ENCODE data around the gene GABRA5.

The GABRA5 gene

DNA sequence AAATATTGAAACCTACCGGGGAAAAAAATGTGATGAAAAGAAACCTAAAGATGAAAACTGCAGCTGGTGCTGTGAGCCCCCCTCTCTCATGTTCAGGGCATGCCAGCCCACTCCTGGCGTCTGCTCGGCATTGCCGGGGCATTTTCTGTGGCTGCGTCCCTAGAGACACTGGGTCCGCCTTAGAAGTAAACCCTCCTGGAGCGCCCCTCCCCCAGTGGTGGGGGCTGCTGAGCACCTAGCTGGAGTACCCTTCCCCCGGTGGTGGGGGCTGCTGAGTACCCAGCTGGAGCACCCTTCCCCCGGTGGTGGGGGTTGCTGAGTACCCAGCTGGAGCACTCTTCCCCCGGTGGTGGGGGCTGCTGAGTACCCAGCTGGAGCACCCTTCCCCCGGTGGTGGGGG, 24.5 kb upstream of the GABRA5 start:
- in situ Hi-C loops (cut with HindIII; ENCODE audit: low pct_ligation_motif_present, low sequenced_read_pairs): no loop called here
- Histone ChIP-seq H3K27me3 (replicated peaks) (no peaks in the 10 kb centered on the region), H3K36me3 (replicated peaks) (no peaks in the 10 kb centered on the region), H3K27ac (no peak overlapping the region), H3K4me3 (ENCODE audit: low read depth, low read length) (no peak overlapping the region)
- no peak for DNase-seq
- TF ChIP-seq, protein P1, sequence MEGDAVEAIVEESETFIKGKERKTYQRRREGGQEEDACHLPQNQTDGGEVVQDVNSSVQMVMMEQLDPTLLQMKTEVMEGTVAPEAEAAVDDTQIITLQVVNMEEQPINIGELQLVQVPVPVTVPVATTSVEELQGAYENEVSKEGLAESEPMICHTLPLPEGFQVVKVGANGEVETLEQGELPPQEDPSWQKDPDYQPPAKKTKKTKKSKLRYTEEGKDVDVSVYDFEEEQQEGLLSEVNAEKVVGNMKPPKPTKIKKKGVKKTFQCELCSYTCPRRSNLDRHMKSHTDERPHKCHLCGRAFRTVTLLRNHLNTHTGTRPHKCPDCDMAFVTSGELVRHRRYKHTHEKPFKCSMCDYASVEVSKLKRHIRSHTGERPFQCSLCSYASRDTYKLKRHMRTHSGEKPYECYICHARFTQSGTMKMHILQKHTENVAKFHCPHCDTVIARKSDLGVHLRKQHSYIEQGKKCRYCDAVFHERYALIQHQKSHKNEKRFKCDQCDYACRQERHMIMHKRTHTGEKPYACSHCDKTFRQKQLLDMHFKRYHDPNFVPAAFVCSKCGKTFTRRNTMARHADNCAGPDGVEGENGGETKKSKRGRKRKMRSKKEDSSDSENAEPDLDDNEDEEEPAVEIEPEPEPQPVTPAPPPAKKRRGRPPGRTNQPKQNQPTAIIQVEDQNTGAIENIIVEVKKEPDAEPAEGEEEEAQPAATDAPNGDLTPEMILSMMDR (IDR thresholded peaks at IDR 0.05; ENCODE audit: low read depth, low read length, missing control alignments): no peak

DNA sequence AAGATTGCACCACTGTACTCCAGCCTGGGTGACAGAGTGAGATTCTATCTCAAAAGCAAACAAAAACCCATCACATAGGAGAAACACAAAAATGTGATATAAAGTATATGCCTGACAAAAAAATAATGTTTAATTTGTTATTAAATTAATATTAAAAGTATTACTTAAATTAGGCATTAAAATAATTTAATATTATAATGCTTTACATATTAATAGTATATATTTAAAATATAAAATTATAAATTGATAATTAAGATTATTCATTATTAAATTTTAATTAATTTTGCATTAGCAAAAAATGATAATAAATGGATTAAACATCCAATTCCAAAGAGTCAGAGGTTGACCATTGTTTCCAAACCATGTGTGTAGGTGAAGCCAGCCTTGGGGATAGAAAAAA, 22.0 kb upstream of the GABRA5 start:
- DNase-seq: no peak
- no peak overlapping the region for H3K4me3 ChIP-seq (ENCODE audit: low read depth, low read length)
- H3K27ac ChIP-seq: no peak overlapping the region
- in situ Hi-C loops (cut with HindIII; ENCODE audit: low pct_ligation_motif_present, low sequenced_read_pairs): no loop called here
- TF ChIP-seq, protein P1 (IDR thresholded peaks at IDR 0.05; ENCODE audit: low read depth, low read length, missing control alignments): no peak
- H3K27me3 ChIP-seq (replicated peaks): no peaks in the 10 kb centered on the region
- H3K36me3 ChIP-seq (replicated peaks): no peaks in the 10 kb centered on the region

DNA sequence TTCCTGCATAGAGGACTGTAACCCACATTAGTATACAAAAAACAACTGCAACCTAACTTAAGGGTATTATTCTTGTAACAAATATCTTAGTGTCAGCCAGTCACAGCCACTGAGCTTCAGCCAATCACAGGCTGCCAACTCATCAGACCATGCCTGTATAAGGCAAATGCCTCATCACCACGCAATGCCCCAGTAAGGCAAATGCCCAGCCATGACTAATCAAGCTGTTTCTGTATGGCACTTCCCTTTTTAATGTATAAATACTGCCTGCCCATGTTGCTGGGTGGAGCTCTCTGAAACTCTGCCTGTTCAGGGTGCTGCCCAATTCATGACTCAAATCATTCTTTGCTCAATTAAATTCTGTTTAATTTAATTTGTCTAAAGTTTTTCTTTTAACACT, 18.4 kb upstream of the GABRA5 start:
- Histone ChIP-seq H3K27me3 (replicated peaks) (no peaks in the 10 kb centered on the region), H3K27ac (no peak overlapping the region), H3K4me3 (ENCODE audit: low read depth, low read length) (no peak overlapping the region), H3K36me3 (replicated peaks) (no peaks in the 10 kb centered on the region)
- TF ChIP-seq, protein P1 (IDR thresholded peaks at IDR 0.05; ENCODE audit: low read depth, low read length, missing control alignments): no peak
- DNase-seq: no peak
- in situ Hi-C loops (cut with HindIII; ENCODE audit: low pct_ligation_motif_present, low sequenced_read_pairs): no loop called here

DNA sequence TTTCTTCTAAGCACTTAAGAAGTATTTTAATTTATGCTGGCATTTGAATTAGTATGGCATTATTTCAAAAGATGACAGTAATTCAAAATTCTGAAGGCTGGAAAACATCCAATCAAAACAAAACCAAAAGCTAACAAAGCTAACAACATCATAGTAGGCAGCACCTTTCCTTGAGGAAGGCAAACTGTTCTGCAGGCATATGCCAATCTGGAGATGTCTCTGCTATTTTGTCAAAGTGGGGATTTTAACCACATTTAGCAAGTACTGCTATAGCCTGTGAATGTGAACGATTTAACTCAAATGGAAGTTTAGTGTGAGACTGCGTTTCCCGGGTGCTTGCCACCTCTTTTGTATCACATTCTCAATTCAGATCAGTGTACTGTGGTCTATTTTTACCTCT, 16.7 kb upstream of the GABRA5 start:
- Histone ChIP-seq H3K27ac (no peak overlapping the region), H3K27me3 (replicated peaks) (no peaks in the 10 kb centered on the region), H3K4me3 (ENCODE audit: low read depth, low read length) (no peak overlapping the region), H3K36me3 (replicated peaks) (no peaks in the 10 kb centered on the region)
- no peak for DNase-seq
- in situ Hi-C loops (cut with HindIII; ENCODE audit: low pct_ligation_motif_present, low sequenced_read_pairs): no loop called here
- TF ChIP-seq, protein P1 (IDR thresholded peaks at IDR 0.05; ENCODE audit: low read depth, low read length, missing control alignments): no peak

DNA sequence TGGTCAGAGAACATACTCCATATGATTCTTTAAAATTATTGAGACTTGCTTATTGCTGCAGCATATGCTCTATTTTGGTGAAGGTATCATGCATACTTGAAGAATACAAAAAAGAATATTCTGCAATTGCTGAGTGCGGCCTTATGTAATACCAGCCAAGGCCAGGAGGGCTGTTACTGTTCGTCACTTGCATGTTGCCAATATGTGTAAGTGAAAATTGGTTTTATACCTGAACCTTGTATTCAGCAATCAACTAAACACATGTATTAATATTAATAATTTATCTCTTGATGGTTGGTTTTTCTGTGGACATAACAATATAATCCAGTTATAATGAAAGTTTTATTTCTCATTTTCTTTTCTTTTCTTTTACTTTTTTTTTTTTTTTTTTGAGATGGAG, 13.9 kb upstream of the GABRA5 start:
- no peak overlapping the region for H3K4me3 ChIP-seq (ENCODE audit: low read depth, low read length)
- H3K27ac ChIP-seq: no peak overlapping the region
- TF ChIP-seq, protein P1 (IDR thresholded peaks at IDR 0.05; ENCODE audit: low read depth, low read length, missing control alignments): no peak
- no peak for DNase-seq
- H3K27me3 ChIP-seq (replicated peaks): no peaks in the 10 kb centered on the region
- no peaks in the 10 kb centered on the region for H3K36me3 ChIP-seq (replicated peaks)
- in situ Hi-C loops (cut with HindIII; ENCODE audit: low pct_ligation_motif_present, low sequenced_read_pairs): no loop called here

DNA sequence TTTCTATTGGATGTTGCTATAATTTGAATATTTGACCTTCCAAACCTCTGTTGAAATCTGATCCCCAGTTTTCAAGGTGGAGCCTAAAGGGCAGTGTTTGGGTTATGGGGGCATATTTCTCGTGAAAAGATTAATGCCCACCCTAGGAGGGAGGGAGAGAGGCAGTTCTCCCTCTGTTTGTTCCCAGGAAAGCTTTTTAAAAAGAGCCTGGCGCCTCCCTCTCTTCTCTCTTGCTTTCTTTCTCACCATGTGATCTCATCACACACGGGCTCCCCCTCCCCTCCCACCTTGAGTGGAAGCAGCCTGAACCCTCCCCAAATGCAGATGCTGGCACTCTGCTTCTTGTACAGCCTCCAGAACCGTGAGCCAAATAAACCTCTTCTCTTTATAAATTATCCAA, 12.4 kb upstream of the GABRA5 start:
- H3K4me3 ChIP-seq (ENCODE audit: low read depth, low read length): no peak overlapping the region
- DNase-seq: no peak
- TF ChIP-seq, protein P1 (IDR thresholded peaks at IDR 0.05; ENCODE audit: low read depth, low read length, missing control alignments): no peak
- in situ Hi-C loops (cut with HindIII; ENCODE audit: low pct_ligation_motif_present, low sequenced_read_pairs): no loop called here
- H3K36me3 ChIP-seq (replicated peaks): no peaks in the 10 kb centered on the region
- no peaks in the 10 kb centered on the region for H3K27me3 ChIP-seq (replicated peaks)
- no peak overlapping the region for H3K27ac ChIP-seq

Measured in brain microvascular endothelial cell (primary cell).